Activated T-cell treated with anti-CD3 and anti-CD28 coated beads, Interleukin-2, amount 50 U/mL, for 72 hours (primary cell): ENCODE data around the gene OPRL1. TPM values are rescaled to one million over a fixed set of nuclear protein-coding genes. Genes with fewer than 3 reads are reported as not detected.
"Not testable (repeated sequence)": the region's sequence is repeated elsewhere in the genome, so short reads cannot be mapped to it uniquely, and the experiment has no call there.

Experiments
- ATAC-seq, 2 donors: fragments of 150-1000 bp; cut with Tn5 transposase; replicated peaks in 1 of 2; 2 replicates each; pipeline ENCODE4 v1.10.0; 2021; ENCODE audit warnings: moderate library complexity in 2 of 2, mild to moderate bottlenecking in 1 of 2
- DNase-seq, 2 donors: peaks; one replicate each; pipeline ENCODE4 v3.0.0; 2021 to 2022; ENCODE audit warnings: mixed read lengths in 1 of 2
- H3K27ac Mint-ChIP-seq: one replicate; pipeline ENCODE4 v1.8.0; 2022; ENCODE audit warnings: mild to moderate bottlenecking, moderate library complexity, mixed read lengths
- H3K27me3 Mint-ChIP-seq: one replicate; pipeline ENCODE4 v1.8.0; 2022; ENCODE audit warnings: low read depth, mixed read lengths
- H3K36me3 Mint-ChIP-seq, 2 donors: one replicate each; pipeline ENCODE4 v1.8.0; 2022; ENCODE audit warnings: mixed read lengths in 2 of 2, mild to moderate bottlenecking in 1 of 2; ENCODE audit not compliant: insufficient read depth in 2 of 2
- H3K4me1 Mint-ChIP-seq: one replicate; pipeline ENCODE4 v1.8.0; 2022; ENCODE audit warnings: low read depth, mixed read lengths
- H3K4me3 Mint-ChIP-seq, 2 donors: one replicate each; pipeline ENCODE4 v1.8.0; 2022; ENCODE audit warnings: mild to moderate bottlenecking in 2 of 2, mixed read lengths in 2 of 2, moderate library complexity in 2 of 2
- H3K9me3 Mint-ChIP-seq, 2 donors: one replicate each; pipeline ENCODE4 v1.8.0; 2022; ENCODE audit warnings: mixed read lengths in 2 of 2
- total RNA-seq, 2 donors: library from RNA; stranded (reverse); gene quantifications; one replicate each; pipeline ENCODE4 v1.2.3, GENCODE V29; 2022

OPRL1 gene
- total RNA-seq, 2 donors from 2014 or later: 1.3 to 1.7 TPM

DNA sequence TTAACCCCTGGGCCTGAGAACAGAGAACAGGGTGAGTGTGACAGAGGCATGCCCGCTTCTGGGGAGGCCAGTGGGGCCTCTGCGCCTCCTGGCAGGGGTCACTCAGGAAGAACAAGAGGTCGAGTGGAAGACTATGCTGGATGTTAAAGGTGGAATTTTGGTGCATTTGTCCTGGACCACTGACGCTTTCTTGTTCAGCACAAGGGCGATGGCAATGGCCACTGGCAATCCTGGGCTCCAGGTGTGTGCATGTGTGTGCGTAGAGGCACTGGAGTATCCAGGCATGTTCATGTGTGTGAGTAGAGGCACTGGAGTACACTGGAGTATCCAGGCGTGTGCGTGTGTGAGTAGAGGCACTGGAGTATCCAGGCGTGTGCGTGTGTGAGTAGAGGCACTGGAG, 51.0 kb downstream of the OPRL1 start:
- DNase-seq: no peak
- ATAC-seq: no peak
- H3K9me3 Mint-ChIP-seq: no peaks in the 10 kb centered on the region

GRCh38 chr20:64131406-64131805, 51.5 kb downstream of the OPRL1 start:
- DNase-seq (no peak), ATAC-seq (peak in 1 of 2 donors; percentile 30)
- H3K27me3 Mint-ChIP-seq: peaks cover 16% of the 10 kb centered on the region
- no peak overlapping the region for H3K27ac Mint-ChIP-seq
- no peaks in the 10 kb centered on the region for H3K9me3 Mint-ChIP-seq
- H3K4me3 Mint-ChIP-seq: no peak overlapping the region
- H3K36me3 Mint-ChIP-seq: no peaks in the 10 kb centered on the region
- no peaks in the 10 kb centered on the region for H3K4me1 Mint-ChIP-seq

More for the DNA sequence above, 51.0 kb downstream of the OPRL1 start:
- Mint-ChIP-seq H3K27ac (no peak overlapping the region), H3K4me3 (no peak overlapping the region), H3K36me3 (no peaks in the 10 kb centered on the region), H3K27me3 (peaks cover 16% of the 10 kb centered on the region), H3K4me1 (no peaks in the 10 kb centered on the region)

- ATAC-seq (no peak), DNase-seq (no peak)
- no peaks in the 10 kb centered on the region for H3K36me3 Mint-ChIP-seq
- H3K9me3 Mint-ChIP-seq: no peaks in the 10 kb centered on the region
- no peak overlapping the region for H3K4me3 Mint-ChIP-seq
- H3K27ac Mint-ChIP-seq: no peak overlapping the region
- peaks cover 7% of the 10 kb centered on the region for H3K27me3 Mint-ChIP-seq
- no peaks in the 10 kb centered on the region for H3K4me1 Mint-ChIP-seq
These were observed 54.1 kb downstream of the OPRL1 start for GRCh38 chr20:64133951-64134407.

- not testable (repeated sequence) for H3K36me3 Mint-ChIP-seq, DNase-seq, H3K27me3 Mint-ChIP-seq, H3K9me3 Mint-ChIP-seq, ATAC-seq, H3K4me1 Mint-ChIP-seq, H3K4me3 Mint-ChIP-seq, H3K27ac Mint-ChIP-seq
These were observed 54.9 kb downstream of the OPRL1 start for GRCh38 chr20:64134744-64135143.

DNA sequence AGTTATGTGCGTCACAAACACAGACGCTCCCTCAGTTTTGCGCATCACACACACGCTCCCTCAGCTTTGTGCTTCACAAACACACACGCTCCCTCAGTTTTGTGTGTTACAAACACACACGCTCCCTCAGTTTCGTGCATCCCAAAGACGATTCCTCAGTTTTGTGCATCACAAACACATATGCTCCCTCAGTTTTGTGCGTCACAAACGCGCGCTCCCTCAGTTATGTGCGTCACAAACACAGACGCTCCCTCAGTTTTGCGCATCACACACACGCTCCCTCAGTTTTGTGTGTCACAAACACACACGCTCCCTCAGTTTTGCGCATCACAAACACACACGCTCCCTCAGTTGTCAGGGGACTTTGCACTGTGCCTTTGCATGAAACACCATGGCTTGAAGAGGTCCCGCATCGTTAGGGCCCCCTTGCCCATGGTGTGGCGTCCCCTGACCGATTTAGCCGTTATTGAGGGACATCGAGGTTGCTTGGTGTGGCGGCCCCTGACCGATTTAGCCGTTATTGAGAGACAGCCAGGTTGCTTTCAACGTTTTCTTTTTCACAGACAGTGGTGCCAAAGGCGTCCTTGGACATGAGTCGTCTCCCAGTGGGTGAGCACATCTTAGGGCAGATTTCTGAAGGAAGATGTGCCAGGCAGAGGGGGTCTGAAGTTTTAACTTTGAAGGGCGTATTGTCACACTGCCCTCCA, 56.3 kb downstream of the OPRL1 start:
- H3K27me3 Mint-ChIP-seq: no peaks in the 10 kb centered on the region
- no peaks in the 10 kb centered on the region for H3K9me3 Mint-ChIP-seq
- H3K27ac Mint-ChIP-seq: no peak overlapping the region
- DNase-seq: no peak
- H3K4me3 Mint-ChIP-seq: no peak overlapping the region
- no peaks in the 10 kb centered on the region for H3K36me3 Mint-ChIP-seq
- ATAC-seq: no peak
- H3K4me1 Mint-ChIP-seq: no peaks in the 10 kb centered on the region

- no peak for ATAC-seq
- Mint-ChIP-seq H3K9me3 (no peaks in the 10 kb centered on the region), H3K4me3 (no peak overlapping the region), H3K4me1 (no peaks in the 10 kb centered on the region), H3K27me3 (peaks cover 7% of the 10 kb centered on the region), H3K36me3 (no peaks in the 10 kb centered on the region), H3K27ac (no peak overlapping the region)
- DNase-seq: no peak
These were observed 57.7 kb downstream of the OPRL1 start for GRCh38 chr20:64137598-64138031.

DNA sequence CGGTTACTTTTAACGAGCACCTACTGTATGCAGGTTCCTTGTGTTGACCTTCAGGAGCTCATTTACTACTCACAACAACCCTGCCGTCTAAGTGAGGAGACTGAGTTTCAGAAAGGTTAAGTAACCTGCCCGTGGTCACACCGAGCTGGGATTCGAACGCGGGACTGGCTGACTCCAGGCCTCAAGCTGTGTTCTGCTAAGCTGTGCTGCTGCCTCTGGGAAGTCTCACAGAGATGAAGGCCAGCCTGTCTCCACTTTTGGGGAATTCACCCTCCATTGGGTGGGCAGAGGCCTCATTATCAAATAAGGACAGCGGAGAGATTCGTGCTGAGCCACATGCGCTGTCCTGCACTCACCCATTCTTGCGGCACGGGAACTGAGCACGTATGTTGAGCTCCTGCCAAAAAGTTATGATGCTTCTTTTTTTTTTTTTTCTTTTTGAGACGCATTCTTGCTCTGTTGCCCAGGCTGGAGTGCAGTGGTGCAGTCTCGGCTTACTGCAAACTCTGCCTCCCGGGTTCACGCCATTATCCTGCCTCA, 58.5 kb downstream of the OPRL1 start:
- DNase-seq (no peak), ATAC-seq (no peak)
- no peaks in the 10 kb centered on the region for H3K36me3 Mint-ChIP-seq
- H3K27ac Mint-ChIP-seq: no peak overlapping the region
- H3K9me3 Mint-ChIP-seq: no peaks in the 10 kb centered on the region
- H3K4me1 Mint-ChIP-seq: no peaks in the 10 kb centered on the region
- H3K27me3 Mint-ChIP-seq: peaks cover 15% of the 10 kb centered on the region
- no peak overlapping the region for H3K4me3 Mint-ChIP-seq

DNA sequence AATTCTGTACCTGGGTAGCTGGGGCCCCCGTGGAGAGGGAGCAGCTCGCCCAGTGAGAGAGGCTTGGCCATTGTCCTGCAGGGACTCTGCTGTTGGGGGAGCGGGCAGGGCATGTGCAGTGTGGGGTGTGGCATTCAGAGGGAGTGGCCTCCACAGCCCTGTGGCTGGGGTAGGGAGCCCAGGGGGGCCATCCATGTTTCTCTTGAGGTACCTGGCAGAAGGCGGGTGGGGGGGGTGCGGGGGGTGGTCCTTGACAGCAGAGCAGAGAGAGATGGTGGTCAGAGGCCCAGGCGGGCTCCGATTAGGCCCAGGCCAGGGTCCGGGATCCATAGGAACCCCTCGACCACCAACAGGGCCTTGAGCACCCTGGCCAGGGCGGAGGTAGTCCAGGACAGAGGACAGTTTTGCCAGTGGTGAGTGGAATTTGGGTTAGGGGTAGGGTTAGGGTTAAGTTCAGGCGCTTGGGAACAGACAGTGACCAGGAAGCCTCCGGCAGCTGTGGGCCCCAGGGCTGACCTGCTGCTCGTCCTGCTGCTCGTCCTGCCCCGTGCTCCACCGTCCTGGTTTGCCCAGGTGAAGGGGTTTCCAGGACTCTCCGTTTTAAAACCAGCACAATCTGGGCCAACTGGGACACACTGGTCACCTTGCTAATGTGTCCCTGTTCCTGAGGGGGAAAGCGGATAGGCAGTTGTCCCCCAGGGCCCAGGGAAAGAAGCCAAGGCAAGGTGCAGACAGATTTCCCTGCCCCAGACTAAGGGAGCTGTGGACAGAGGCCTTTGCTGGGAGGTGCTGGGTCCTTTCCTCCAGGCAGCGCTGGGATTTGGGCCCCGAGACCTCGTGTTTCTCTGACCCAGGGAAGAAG, 59.5 kb downstream of the OPRL1 start:
- peaks cover 16% of the 10 kb centered on the region for H3K27me3 Mint-ChIP-seq
- DNase-seq (no peak), ATAC-seq (no peak)
- H3K9me3 Mint-ChIP-seq: peaks cover 3 to 7% of the 10 kb centered on the region in 2 donors
- peaks cover 4 to 6% of the 10 kb centered on the region in 2 donors for H3K36me3 Mint-ChIP-seq
- no peak overlapping the region for H3K4me3 Mint-ChIP-seq
- no peaks in the 10 kb centered on the region for H3K4me1 Mint-ChIP-seq
- H3K27ac Mint-ChIP-seq: no peak overlapping the region

DNA sequence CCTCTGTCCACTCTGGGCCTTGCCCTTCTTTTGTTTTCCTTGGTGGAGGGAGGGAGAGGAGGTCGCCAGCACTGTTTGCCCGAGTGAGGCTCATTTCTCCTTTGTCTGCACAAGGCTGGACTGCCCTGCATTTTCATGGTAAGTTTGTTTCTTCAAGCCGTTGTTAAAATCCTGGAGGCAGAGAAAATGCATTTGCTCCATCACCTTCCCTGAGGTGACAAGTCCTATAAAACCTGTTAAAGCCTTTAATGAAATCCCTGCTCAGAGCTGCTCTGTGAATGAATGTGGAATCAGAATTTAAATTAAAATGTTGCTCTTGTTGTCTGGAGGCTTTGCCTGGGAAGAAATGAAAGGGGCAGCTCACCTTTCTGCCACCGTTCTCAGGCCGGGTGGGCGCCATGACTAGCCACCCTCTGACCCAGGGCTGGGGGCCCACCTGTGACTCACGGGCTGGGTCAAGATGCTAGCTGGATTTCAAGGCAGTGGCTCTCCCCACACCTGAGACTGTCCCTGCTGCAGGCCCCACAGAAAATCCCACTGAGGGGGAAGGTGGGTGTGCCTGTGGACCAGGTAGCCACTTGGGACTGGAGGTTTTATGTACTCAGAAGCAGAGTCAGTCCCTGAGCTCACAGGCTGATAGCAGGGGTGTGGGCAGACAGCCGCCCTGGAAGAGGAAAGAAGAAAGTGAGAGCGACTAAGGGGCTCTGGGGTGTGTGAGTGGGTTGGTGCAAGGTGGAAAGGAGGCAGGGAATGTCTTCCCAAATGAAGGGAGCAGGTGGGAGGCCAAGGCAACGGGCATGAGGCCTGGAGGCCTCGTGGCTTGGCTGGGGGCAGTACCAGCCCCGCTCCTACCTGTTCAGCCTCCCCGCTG, 60.4 kb downstream of the OPRL1 start:
- peaks cover 6 to 12% of the 10 kb centered on the region in 2 donors for H3K9me3 Mint-ChIP-seq
- no peak for DNase-seq

DNA sequence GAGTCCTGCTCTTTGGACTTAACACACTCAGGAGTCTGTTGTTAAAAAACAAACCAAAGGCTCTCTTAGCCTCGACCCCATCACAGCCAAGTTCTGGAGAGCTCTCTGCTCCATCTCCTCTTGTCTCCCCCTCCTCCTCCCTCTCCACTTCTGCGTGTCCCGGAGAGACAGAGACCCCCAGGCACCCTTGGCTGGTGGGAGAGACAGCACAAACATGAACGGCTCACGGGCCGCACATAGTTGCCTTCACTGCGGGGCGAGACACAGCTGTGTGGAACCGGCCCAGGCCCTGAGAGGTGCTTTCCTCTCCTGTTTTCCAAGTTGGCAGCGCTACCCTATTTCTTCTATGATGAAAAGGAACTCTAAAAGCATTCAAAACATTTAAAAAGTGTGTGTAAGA, 61.1 kb downstream of the OPRL1 start:
- no peak overlapping the region for H3K4me3 Mint-ChIP-seq
- DNase-seq (no peak), ATAC-seq (no peak)
- no peak overlapping the region for H3K27ac Mint-ChIP-seq
- H3K9me3 Mint-ChIP-seq: peaks cover 6 to 14% of the 10 kb centered on the region in 2 donors
- peaks cover 10 to 12% of the 10 kb centered on the region in 2 donors for H3K36me3 Mint-ChIP-seq
- no peaks in the 10 kb centered on the region for H3K4me1 Mint-ChIP-seq
- H3K27me3 Mint-ChIP-seq: peaks cover 16% of the 10 kb centered on the region

More for the DNA sequence above, 60.4 kb downstream of the OPRL1 start:
- ATAC-seq: no peak
- H3K4me1 Mint-ChIP-seq: no peaks in the 10 kb centered on the region
- H3K36me3 Mint-ChIP-seq: peaks cover 9 to 10% of the 10 kb centered on the region in 2 donors
- no peak overlapping the region for H3K27ac Mint-ChIP-seq
- no peak overlapping the region for H3K4me3 Mint-ChIP-seq
- peaks cover 16% of the 10 kb centered on the region for H3K27me3 Mint-ChIP-seq

- no peak overlapping the region for H3K27ac Mint-ChIP-seq
- H3K4me1 Mint-ChIP-seq: no peaks in the 10 kb centered on the region
- peaks cover 6 to 14% of the 10 kb centered on the region in 2 donors for H3K9me3 Mint-ChIP-seq
- H3K27me3 Mint-ChIP-seq: peaks cover 16% of the 10 kb centered on the region
- ATAC-seq: no peak
- no peak overlapping the region for H3K4me3 Mint-ChIP-seq
- no peak for DNase-seq
- peaks cover 10 to 12% of the 10 kb centered on the region in 2 donors for H3K36me3 Mint-ChIP-seq
These were observed 62.7 kb downstream of the OPRL1 start for GRCh38 chr20:64142590-64142989.

DNA sequence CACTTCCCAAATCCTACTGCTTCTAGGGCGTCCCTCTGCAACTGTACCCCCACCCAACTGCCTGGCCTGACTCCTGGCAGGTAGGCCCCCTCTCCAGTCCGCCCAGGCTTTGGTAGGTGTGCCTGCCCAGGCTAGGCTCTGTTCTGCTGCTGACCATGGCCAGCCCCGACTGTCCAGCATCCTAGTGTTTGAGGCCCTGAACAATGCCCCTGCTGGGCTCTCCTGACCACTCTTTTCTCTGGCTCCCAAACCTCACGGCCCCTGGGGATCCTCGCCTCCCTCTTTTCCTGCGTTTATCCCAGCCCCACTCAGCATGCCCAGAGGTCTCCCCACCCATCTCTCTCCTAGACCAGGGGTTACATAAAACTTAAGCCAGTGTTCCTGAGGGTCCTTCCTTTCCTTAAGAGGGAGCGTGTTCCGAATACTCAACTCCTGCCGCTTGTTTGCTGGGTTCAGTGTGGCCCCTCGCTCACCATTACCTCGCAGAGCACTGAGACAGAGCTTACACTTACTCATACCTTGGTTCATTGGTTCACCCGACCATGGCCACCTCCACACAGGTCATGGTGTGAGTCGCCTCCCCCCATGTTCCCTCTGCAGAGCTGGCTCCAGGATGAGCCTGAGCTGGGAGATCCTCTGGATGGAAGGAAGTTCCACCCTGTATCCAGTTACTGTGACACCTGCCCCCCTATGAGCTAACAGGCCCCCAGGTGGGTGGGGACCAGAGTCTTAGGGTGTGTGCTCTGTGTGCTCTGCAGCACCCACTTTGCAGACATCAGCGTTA, 63.3 kb downstream of the OPRL1 start:
- Mint-ChIP-seq H3K4me3 (no peak overlapping the region), H3K9me3 (peaks cover 6 to 14% of the 10 kb centered on the region in 2 donors), H3K36me3 (peaks cover 10 to 12% of the 10 kb centered on the region in 2 donors), H3K27ac (no peak overlapping the region), H3K27me3 (peaks cover 16% of the 10 kb centered on the region), H3K4me1 (no peaks in the 10 kb centered on the region)
- DNase-seq: no peak
- ATAC-seq: no peak
